ENCODE results near the gene PTPRO.

The PTPRO gene

DNA sequence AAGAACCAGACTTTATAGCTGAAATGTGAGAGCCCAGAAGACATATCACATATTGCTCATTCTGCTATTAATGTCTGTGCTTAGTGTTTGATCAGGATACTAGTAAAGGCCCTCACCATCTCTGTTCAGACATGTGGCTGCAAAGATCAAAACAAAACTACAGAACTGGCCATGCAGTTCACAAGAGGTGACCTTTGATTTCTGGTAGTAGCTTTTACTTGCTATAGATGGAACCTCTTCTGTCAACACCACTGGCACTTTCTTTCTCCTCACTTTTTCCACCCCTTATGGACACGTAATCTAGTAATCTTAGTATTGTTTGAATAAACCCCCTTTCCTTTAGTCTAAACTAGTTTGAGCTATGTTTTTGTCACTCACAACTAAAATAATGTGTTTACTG is 252.0 kb downstream of the PTPRO start:
- DNase-seq: no peak

DNA sequence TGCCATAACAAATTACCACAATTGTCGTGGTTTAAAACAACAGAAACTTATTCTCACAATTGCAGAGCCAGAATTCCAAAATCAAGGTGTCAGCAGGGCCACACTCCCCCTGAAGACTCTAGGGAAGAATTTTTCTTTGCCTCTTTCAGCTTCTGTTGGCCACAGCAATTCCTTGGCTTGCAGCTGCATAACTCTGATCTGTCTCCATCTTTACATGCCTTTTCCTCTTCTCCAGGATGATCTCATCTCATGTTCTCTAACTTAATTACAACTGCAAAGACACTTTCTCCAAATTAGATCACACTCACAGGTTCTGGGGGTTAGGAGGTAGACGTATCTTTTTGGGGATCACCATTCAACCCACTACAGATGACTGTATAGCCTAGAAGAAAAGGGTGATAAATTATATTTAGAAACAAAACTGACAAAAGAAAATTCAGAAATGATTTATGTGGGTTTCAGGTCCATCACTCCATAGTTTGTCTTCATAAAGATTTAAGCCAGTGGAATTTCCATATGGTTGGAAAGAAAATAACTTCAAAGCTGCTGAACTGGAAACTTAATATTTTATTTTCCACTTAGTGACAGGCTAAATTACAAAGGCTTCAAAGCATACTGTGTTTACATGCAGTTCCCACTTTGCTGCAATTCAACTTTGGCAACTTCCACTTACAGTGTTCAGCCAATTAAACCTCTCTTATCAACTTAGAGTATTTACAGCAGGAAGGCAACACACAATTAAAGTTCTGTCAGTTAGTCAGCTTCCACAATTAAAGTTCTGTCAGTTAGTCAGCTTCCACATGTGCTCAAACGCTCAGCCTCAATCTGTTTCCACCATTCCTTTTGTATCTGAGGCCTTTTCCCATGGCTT is 253.6 kb downstream of the PTPRO start:
- DNase-seq: no peak

DNA sequence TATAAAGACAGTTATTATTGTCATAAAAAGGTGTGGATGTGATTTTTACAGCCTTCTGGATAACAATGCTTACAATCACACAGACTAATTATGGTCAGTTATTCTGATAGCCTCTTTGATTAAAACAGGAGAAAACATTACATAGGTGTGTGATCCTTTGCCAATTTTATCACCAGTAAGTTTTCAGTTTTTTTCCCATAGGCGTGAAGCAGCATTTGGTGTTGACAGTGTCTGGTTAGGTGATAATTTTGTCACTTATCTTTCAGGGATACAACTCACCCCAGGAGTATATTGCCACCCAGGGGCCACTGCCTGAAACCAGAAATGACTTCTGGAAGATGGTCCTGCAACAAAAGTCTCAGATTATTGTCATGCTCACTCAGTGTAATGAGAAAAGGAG is 258.1 kb downstream of the PTPRO start:
- peak; percentile 34 for DNase-seq

DNA sequence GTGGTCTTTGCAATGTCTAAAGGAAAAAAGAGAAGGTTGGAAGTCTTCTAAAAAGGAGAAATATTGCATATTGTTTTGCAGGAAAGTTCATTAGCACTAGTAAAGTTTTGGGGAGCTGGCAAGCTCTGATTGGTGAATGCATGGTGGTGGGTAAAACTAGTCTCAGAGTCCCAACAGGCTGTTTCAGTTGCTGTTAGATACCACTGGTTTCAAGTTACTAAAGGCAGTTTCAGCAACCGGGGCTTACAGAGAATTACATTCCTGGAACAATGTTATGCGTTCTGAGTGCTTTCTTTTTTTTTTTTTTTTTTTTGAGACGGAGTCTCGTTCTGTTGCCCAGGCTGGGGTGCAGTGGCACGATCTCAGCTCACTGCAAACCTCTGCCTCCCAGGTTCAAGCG is 258.7 kb downstream of the PTPRO start:
- no peak for DNase-seq

DNA sequence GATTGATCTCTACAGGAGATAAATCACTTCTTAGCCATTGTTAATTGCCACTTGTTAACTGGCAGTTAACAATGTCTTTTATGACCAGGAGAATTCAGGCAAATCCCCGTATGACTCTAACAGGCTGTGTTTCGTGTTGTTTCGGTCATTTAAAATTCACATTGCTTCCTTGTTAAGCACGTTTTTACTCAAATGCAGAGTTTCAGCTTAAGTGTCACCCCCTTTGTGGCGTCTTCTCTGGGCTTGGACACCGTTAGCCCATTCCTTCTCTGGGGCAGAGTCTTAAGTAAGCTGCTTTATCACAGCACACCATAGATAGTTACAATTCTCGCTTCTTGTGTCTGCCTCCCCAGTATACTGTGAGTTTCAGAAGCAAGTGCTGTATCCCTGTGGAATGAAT is 261.5 kb downstream of the PTPRO start:
- no peak for DNase-seq

DNA sequence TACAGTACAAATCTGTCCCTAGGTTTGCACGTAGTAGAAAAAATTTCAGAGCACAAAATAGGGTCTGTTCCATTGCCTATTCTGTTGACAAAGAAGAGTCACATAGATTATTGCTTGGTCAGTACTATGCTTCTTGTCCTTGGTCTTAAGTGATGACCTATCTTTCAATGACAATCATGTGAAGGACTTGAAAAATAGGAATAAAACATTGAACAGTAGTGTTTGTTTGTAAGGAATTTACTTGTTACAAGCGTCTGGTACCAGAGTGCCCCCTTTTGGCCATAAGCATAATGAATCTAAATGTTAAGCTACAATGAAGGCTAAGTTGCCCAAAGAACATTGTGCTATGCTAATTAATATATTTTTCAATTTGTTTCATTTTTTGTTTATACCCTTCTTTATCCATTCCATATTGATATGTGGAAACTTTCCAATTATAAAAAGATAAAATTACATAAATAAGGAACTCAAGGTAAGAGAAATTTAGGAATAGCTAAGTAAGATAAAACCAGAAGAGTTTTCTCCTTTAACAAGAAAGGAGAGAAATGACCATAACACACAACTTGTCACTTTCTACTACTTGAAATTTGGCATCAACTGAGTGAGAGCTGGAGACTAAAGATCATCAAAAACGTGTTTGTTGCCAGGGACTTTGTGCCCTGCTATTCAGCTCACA is 262.2 kb downstream of the PTPRO start:
- DNase-seq: peak; percentile 31

DNA sequence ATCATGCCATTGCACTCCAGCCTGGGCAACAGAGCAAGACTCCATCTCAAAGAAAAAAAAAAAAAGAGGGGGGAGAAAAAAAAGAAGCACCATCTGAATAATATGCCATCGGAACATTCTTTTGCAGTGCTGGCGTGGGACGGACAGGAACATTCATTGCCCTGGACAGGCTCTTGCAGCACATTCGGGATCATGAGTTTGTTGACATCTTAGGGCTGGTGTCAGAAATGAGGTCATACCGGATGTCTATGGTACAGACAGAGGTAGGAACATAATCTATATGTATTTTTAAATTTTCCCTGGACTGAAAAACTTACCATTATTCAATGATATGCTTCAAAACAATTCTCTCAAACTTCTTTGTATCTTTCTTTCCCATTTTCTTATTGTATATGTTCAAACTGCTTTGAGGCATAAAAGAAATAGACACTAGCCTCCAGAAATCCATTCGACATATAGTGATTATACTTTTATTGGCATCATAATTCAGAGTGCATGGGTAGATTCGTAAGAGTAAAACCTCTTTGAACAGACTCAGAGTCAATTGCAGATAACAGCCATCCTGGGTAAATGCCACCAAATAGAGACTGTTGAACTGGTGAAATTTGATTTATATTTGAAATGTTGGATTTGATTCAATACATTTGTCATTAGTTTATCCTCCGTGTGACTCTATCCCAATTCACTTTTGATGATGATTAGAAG is 267.2 kb downstream of the PTPRO start:
- DNase-seq: no peak

DNA sequence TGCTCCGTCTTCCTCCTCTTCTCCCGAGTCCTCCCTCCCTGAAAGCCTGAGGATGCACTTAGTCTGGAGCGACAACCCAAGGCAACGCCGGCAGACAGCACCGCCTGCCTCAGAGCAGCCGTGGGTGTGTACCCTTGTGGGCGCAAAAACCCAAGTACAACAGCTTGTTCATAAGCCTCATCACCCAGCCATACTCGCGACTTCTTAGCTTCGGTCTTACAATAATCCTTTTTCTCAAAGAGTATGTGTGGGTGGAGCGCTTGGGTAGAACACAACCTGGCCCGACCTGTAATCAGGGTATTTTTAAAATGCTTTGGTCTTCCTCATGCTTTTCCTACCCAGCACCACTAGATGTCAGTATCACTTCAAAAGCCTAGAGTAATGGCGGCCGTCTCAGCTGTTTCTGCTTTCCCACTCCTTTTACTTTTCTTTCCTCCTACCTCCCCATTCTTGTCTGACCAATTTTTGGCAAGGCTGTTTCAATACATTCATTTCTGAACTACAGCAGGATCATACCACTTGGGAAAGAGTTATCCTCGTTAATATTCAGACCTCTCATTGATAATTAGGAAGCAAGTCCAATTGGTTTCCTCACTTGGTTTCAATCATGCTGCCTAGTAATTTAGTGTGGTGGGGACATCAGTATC is 268.0 kb downstream of the PTPRO start:
- peak; percentile 56 for DNase-seq

DNA sequence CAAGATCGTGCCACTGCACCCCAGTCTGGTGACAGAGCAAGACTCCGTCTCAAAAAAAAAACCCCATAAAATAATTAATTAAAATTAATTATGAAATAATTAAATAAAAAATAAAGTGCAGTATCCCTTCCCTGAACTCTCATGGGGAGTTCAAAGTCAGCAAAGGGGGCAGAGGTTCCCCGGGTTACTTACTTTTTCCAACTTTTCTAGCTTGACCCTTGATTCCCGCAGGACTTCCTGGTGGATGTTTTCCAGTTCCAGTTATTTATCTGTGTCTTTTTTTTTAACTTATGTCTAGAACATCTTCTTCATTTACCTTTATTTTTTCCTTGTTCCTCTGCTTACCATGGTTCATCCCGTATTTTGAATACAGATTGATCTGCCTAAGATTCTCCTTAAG is 269.5 kb downstream of the PTPRO start:
- no peak for DNase-seq

DNA sequence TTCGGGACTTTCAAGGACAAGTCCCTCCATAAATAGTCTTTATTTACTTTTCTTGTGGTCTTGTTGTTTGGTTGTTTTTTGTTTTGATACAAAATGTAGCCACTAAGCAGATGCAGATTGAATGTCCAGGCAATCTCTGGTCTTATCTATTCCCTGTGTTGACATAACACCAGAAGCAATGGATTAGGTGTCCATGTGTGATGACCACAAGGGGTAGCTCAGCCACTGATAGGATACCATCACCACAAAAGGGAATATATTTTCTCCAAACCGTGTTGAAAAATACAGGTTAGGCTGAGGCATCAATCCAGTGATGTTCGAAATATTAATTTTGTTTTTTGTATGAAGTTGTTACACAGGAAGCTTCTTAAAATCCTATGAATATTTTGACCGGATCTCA is 270.6 kb downstream of the PTPRO start:
- DNase-seq: no peak

DNA sequence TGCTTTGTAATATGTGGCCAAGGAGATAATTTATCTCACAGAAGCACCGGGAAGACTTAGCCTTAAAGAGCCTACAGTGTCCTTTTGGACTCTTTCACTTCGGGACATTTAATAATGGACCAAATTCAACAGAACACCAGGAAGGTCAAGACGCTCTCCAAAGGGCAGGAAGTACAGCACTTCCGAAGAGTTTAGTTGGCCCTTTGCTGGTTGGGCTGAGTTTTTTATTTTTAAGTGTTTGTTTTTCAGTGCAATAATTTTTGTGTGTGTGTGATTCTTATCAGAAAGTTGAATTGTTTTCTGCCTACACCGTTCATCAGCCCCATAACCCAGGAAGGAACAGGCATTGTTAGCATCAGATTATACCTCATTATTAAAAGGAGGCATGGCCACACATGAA is 273.9 kb downstream of the PTPRO start:
- DNase-seq: no peak

DNA sequence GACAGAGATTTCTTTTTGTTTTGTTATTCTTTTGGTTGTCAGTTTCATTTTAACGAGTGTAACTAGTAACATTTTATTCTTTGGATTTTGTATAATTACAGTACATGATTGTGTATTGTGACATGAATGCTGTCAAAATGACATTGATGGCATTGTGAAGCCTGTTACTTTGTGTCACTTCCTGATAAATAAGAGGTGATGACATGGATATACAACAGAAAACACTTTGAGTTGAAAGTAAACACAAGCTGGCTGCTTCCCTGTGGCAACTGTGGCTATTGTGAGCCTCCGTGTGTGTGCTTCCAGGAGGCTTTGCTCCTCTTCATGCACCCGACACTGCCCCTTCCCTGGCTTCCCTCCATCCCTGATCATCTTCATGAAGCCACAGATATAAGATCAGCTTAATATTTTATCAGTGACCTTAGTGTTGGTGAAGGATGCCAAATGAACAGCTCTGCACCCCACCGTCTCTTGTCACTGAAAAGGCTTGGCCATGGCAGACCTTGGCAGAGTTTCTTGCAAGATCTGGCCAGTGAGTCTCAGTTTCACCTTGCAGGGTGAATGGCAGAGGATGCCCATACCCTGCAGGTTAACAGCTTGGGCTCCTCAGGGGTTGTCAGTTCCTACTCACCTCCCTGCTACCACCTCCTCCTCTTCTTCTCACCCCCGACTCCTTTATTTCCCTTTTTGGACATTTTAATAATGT is 275.0 kb downstream of the PTPRO start:
- no peak for DNase-seq

DNA sequence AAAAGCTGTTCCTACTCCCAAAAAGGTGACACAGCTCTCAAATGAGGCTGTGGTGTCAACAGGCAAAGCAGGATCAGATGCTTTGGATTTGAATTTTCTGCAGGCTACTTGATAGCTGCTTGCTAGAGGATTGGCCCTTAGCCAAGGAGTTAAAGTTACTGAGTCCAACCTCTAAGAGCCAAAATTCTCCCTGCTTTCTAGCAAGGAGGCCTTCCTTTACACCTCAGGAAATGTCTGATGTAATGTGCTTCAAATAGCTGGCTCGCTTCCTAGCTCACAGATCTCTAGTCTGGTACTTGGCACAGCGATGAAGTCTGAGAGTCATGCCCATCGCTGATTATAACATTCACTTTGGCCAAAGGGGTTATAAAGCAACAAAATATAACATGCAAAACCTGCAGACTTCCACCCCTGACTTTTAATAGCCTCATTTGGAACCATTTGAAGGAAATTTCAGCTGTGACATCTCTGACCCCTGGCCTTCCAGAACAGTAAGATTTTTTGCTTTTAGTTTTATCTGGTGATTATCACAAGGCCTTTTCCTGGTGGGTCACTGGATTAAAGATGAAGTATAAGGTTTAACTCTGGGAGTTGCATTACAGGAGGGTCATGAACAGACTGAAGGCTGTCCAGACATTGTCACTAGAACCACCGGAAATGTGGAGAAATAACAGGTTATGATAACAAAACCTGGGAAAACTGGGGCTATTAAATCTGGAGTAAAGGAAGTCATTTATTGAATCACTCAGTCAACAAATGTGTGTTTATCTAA is 277.1 kb downstream of the PTPRO start:
- no peak for DNase-seq

DNA sequence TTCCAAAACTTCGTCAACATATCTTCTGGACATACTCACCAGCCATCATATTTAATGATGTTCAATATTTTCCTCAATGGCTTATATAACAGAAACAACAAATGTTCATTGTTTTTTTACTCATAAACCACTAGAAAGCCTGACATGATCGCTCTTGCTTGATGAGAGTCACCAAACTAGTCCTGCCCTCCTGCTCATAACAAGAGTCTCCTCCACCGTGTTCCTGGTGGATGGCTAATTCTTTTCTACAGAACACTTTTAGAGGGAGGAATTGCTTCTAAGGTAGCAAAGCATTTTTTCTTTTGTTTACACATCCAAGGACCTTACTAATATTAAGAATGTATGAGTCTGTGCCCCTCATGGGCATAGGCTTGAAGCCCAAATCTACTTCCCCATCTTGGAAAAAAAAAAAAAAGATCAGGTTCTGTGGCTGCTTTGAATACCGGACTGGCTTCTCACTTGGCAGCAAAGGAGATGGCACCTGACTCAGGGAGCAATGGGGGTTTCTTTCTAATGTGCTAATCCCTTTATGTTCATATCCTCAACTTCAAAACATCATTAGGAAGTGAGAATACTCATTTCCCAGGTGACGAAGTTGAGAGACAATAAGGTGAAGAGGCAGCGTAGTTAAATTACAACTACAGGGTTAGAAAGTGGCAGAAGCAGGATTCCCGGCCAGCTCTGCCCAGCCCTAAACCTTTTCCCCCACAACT is 278.1 kb downstream of the PTPRO start:
- no peak for DNase-seq

DNA sequence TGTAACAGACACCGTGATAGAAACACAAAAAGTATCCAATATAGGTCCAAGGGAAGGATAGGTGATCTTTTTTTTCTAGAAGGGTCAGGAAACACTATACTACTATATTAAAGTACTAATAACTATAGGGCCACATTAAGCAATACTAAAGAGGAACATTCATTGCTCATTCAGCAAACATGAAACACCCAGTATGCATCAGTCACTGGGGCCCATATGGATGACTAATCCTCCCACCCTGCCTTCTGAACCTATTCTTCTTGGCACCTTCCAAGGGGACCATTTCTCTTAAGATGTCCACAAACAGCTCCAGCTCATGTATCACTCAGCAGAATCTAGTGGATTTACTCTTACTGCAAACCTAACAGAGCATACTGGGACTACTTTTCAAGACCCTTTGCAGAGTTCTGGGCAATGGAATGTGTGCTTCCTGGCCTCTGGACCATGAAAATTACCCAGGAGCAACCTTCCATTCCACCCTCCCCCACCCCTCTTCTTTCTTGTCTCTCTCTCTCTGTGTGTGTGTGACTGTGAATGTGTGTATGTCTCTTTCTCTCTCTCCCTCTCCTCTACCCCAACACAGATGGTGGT is 279.0 kb downstream of the PTPRO start:
- DNase-seq: peak; percentile 27

DNA sequence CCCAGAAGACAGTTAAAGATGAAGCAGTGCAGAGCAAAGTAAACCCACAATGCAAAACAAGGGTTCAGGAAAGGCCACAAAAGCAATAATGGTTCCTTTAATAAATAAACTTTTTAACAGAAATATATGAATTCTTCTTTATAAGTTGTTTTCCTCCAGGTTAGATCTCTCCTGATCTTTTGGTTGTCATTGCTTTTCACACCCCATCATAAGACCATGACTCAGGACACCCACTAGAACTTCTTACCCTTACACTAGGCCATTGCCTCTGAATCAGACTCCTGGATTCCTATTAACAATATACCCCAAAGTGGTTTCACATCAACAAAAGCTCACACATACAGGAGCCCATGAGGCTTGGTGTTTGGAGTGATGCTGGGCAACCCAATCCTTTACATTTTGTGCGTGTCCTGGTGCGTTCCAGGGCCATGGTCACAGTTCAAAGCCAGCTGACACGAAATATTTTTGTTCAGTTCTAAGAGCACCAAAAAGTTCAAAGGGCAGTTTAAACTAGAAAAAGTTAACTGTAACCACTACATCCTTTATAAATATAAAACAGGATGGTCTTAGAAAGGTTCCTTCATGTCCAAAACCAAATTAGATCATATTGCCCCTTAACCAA is 279.9 kb downstream of the PTPRO start:
- DNase-seq: no peak

DNA sequence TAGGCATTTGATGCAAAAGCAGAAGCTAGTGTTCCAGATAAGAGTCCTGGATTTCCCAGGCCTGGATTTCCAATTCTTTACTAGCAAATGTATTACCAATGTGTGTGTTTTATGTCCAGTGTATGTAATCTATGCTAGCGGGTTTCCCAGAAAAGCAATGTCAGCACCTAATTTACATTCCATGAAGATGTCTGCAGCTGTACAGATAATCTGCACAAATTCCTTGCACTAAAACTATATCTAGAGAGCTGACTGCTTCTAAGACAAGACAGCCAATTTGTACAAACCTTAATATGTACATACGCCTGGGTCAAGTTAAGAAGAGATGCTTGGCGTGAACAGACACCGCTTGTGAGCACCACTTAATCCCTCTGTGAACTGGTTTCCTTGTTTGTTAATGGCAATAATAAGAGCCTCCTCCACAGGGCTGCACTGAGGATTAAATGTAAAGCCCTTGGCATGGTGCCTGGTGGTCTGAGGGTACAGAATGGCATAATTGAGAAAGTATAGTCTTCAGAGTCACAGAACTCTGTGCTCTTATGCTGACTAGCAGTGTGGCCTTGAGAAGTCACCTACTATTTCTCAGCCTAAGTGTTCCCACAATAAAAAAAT is 281.3 kb downstream of the PTPRO start:
- no peak for DNase-seq

DNA sequence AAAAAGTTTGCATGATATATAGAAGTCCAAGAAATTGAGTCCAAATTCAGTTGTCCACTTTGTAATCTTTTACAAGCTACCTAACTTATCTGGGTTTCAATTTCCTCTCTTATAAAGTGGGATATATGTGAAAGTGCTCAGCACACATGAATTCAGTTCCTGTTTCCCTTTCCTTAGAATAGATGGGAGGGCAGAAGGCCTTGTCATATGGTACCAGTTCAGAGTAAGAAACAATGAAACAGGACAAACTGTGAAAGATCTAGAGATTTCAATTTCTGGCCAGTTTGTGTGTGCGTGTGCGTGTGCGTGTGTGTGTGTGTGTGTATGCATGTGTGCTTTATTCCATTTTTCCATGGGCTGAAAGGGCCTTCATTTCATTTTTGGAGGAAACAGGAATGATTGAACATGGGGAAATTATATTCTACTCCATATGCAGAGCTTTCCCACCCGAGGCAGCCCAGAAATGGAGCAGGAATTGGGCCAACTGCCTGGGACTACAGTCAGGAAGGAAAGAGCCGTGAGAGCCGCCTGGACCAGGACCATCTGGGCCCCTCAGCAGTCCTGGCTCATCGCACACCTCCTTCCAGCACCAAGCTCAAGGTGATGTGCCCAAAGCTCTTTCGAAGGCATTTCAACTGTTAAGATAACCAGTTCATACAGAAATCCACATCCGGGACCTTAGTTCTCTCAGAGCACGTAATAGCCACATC is 283.7 kb downstream of the PTPRO start:
- DNase-seq: no peak

DNA sequence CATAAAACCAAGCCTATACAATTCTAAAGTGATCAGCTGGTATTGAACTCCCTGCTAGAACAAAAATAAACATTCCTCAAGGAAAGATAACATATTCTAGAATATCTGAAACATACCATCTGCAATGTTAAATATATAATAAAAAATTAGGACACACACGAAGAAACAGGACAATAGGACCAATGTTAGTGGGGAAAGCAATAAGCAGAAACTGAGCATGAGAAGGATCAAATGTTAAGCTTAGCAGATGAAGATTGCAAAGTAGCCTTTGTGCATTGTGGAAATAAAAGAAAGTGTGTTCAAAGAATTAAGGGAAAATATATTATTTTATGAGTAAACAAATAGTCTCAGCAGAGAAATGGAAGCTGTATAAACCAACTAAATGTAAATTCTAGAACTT is 286.1 kb downstream of the PTPRO start:
- DNase-seq: no peak
